IMR-90 (cell line): Measurements from ENCODE around the gene STRADA. TPM values are rescaled to one million over a fixed set of nuclear protein-coding genes. Genes with fewer than 3 reads are reported as not detected.

Source experiments
- ATAC-seq: fragments of 200-7000 bp; cut with Tn5 transposase; 2 replicates; pipeline ENCODE4 v1.9.1; 2020; ENCODE audit warnings: low read depth, mild to moderate bottlenecking, moderate library complexity
- BruUV-seq: library from RNA; stranded (reverse); fragments of 400-500 nt; replicated peaks from 2 replicates; lab custom pipeline; 2021; lab: Mats Ljungman, UMichigan
- CTCF ChIA-PET: fragments of 300-600 bp; formaldehyde crosslinking; extraction: SDS; loops from one replicate; lab custom pipeline; 2021; ENCODE audit warnings: antibody characterized with exemption; lab: Yijun Ruan, JAX
- POLR2A ChIA-PET: fragments of 300-600 bp; sonication (Branson Sonifier 250); formaldehyde crosslinking; loops from one replicate; lab custom pipeline; 2022; ENCODE audit warnings: antibody characterized with exemption; ENCODE audit not compliant: unreplicated experiment; lab: Charles Lee
- DNase-seq: peaks from one replicate; pipeline ENCODE4 v3.0.0; 2013
- H2AFZ ChIP-seq: replicated peaks from 2 replicates; pipeline ENCODE3; 2013; ENCODE audit warnings: low read length, mild to moderate bottlenecking; ENCODE audit not compliant: poor library complexity
- H2AK5ac ChIP-seq: 2 replicates; pipeline ENCODE4 v1.6.1; 2013; ENCODE audit warnings: low read depth, low read length, inconsistent platforms
- H2AK9ac ChIP-seq: replicated peaks from 2 replicates; pipeline ENCODE3; 2013; ENCODE audit warnings: mild to moderate bottlenecking, low read depth, low read length, moderate library complexity; ENCODE audit not compliant: poor library complexity
- H2BK120ac ChIP-seq: 2 replicates; pipeline ENCODE4 v1.6.1; 2013; ENCODE audit warnings: low read depth, low read length, inconsistent platforms
- H2BK15ac ChIP-seq: 3 replicates; pipeline ENCODE4 v1.6.1; 2013; ENCODE audit warnings: low read depth, low read length, inconsistent platforms
- H2BK20ac ChIP-seq: 2 replicates; pipeline ENCODE4 v1.6.1; 2013; ENCODE audit warnings: low read depth, mild to moderate bottlenecking, inconsistent platforms, low read length, moderate library complexity
- H2BK5ac ChIP-seq: 2 replicates; pipeline ENCODE4 v1.6.1; 2013; ENCODE audit warnings: mild to moderate bottlenecking, low read depth, low read length, inconsistent platforms; ENCODE audit not compliant: poor library complexity, severe bottlenecking
- H3K14ac ChIP-seq: replicated peaks from 2 replicates; pipeline ENCODE4 v1.6.1; 2013; ENCODE audit warnings: low read depth, low read length, inconsistent platforms
- H3K18ac ChIP-seq: 2 replicates; pipeline ENCODE4 v1.6.1; 2013; ENCODE audit warnings: low read depth, low read length, control low read depth
- H3K23ac ChIP-seq: 2 replicates; pipeline ENCODE4 v1.6.1; 2013; ENCODE audit warnings: low read depth, low read length, inconsistent platforms
- H3K27ac ChIP-seq: 2 replicates; pipeline ENCODE4 v1.5.1; 2013; ENCODE audit warnings: mild to moderate bottlenecking, control low read depth, low read length; ENCODE audit not compliant: insufficient read depth
- H3K27me3 ChIP-seq: 2 replicates; pipeline ENCODE4 v1.6.1; 2013; ENCODE audit warnings: low read length; ENCODE audit not compliant: control insufficient read depth, insufficient read depth
- H3K36me3 ChIP-seq: 2 replicates; pipeline ENCODE4 v1.6.1; 2013; ENCODE audit warnings: low read length, mixed read lengths; ENCODE audit not compliant: control insufficient read depth, insufficient read depth
- H3K4ac ChIP-seq: 2 replicates; pipeline ENCODE4 v1.6.1; 2013; ENCODE audit warnings: low read depth, low read length, inconsistent platforms
- H3K4me1 ChIP-seq: 2 replicates; pipeline ENCODE4 v1.6.1; 2013; ENCODE audit warnings: low read length, mixed read lengths; ENCODE audit not compliant: control insufficient read depth, insufficient read depth
- H3K4me2 ChIP-seq: 2 replicates; pipeline ENCODE4 v1.6.1; 2013; ENCODE audit warnings: low read depth, mild to moderate bottlenecking, control low read depth, low read length, moderate library complexity
- H3K4me3 ChIP-seq: 2 replicates; pipeline ENCODE4 v1.5.1; 2013; ENCODE audit warnings: low read depth, mild to moderate bottlenecking, control low read depth, low read length, moderate library complexity; ENCODE audit not compliant: insufficient read depth
- H3K56ac ChIP-seq: 2 replicates; pipeline ENCODE4 v1.6.1; 2013; ENCODE audit warnings: low read length, inconsistent platforms; ENCODE audit not compliant: insufficient read depth; ENCODE audit errors: extremely low read depth
- H3K79me1 ChIP-seq, 2 experiments: 2 replicates each; pipeline ENCODE4 v1.6.1; 2013; ENCODE audit warnings: low read length in 2 of 2, inconsistent platforms in 1 of 2, low read depth in 1 of 2
- H3K9ac ChIP-seq: 2 replicates; pipeline ENCODE4 v1.6.1; 2013; ENCODE audit warnings: low read depth, low read length, control low read depth
- H3K9me1 ChIP-seq: 2 replicates; pipeline ENCODE4 v1.6.1; 2013; ENCODE audit warnings: low read length, inconsistent platforms; ENCODE audit not compliant: insufficient read depth
- H3K9me3 ChIP-seq: 2 replicates; pipeline ENCODE4 v1.6.1; 2013; ENCODE audit warnings: low read length; ENCODE audit not compliant: control insufficient read depth, insufficient read depth
- H4K20me1 ChIP-seq: 2 replicates; pipeline ENCODE4 v1.6.1; 2013; ENCODE audit warnings: low read length, inconsistent platforms; ENCODE audit not compliant: insufficient read depth
- H4K5ac ChIP-seq: 2 replicates; pipeline ENCODE4 v1.6.1; 2013; ENCODE audit warnings: mild to moderate bottlenecking, low read depth, low read length, control low read depth
- H4K8ac ChIP-seq, 2 experiments: 2 replicates each; pipeline ENCODE4 v1.6.1; 2013; ENCODE audit warnings: low read depth in 2 of 2, low read length in 2 of 2, control low read depth in 1 of 2, inconsistent platforms in 1 of 2
- H4K91ac ChIP-seq: 2 replicates; pipeline ENCODE4 v1.6.1; 2013; ENCODE audit warnings: low read depth, low read length, inconsistent platforms; ENCODE audit not compliant: insufficient read depth
- BHLHE40 ChIP-seq: fragments of 150-350 bp; IDR thresholded peaks from 2 replicates; pipeline ENCODE4 v1.6.1; 2016; ENCODE audit warnings: mild to moderate bottlenecking, low read depth, low read length
- CEBPB ChIP-seq: IDR thresholded peaks from 2 replicates; pipeline ENCODE4 v1.6.1; 2012; ENCODE audit warnings: low read depth, low read length, improper control_type of control experiment
- CHD1 ChIP-seq: IDR thresholded peaks from 2 replicates; pipeline ENCODE4 v1.6.1; 2012; ENCODE audit warnings: low read depth, low read length, improper control_type of control experiment
- CTCF ChIP-seq: conservative IDR thresholded peaks from 2 replicates; pipeline ENCODE4 v1.5.1; 2012; ENCODE audit warnings: mild to moderate bottlenecking, low read depth, low read length, improper control_type of control experiment
- ELK1 ChIP-seq: fragments of 150-350 bp; IDR thresholded peaks from 2 replicates; pipeline ENCODE4 v1.6.1; 2016; ENCODE audit warnings: low read depth, mild to moderate bottlenecking, low read length, moderate library complexity, borderline replicate concordance
- FOS ChIP-seq: fragments of 150-350 bp; IDR thresholded peaks from 2 replicates; pipeline ENCODE4 v1.6.1; 2016; ENCODE audit warnings: low read depth, low read length
- MAFK ChIP-seq: IDR thresholded peaks from 2 replicates; pipeline ENCODE4 v1.6.1; 2012; ENCODE audit warnings: low read depth, low read length, improper control_type of control experiment
- MAZ ChIP-seq: IDR thresholded peaks from 2 replicates; pipeline ENCODE4 v1.6.1; 2012; ENCODE audit warnings: low read depth, mild to moderate bottlenecking, low read length, improper control_type of control experiment, moderate library complexity, borderline replicate concordance
- MXI1 ChIP-seq: IDR thresholded peaks from 2 replicates; pipeline ENCODE4 v1.6.1; 2012; ENCODE audit warnings: low read depth, mild to moderate bottlenecking, low read length, moderate library complexity, borderline replicate concordance
- NFE2L2 ChIP-seq: fragments of 150-350 bp; IDR thresholded peaks from 2 replicates; pipeline ENCODE4 v1.6.1; 2016; ENCODE audit warnings: low read depth, mild to moderate bottlenecking, low read length
- POLR2A ChIP-seq: IDR thresholded peaks from 2 replicates; pipeline ENCODE4 v1.6.1; 2012; ENCODE audit warnings: mild to moderate bottlenecking, low read depth, low read length
- RAD21 ChIP-seq: IDR thresholded peaks from 2 replicates; pipeline ENCODE4 v1.6.1; 2012; ENCODE audit warnings: low read length, improper control_type of control experiment
- RCOR1 ChIP-seq: IDR thresholded peaks from 2 replicates; pipeline ENCODE4 v1.6.1; 2012; ENCODE audit warnings: mild to moderate bottlenecking, low read length, improper control_type of control experiment; ENCODE audit not compliant: insufficient replicate concordance
- RFX5 ChIP-seq: IDR thresholded peaks from 2 replicates; pipeline ENCODE4 v1.8.0; 2012; ENCODE audit warnings: low read depth, mild to moderate bottlenecking, low read length, moderate library complexity
- SMC3 ChIP-seq: fragments of 150-350 bp; IDR thresholded peaks from 2 replicates; pipeline ENCODE4 v1.6.1; 2016; ENCODE audit warnings: low read depth, mild to moderate bottlenecking, antibody characterized with exemption, low read length, moderate library complexity
- USF2 ChIP-seq: fragments of 150-350 bp; IDR thresholded peaks from 2 replicates; pipeline ENCODE4 v1.6.1; 2017; ENCODE audit warnings: mild to moderate bottlenecking, antibody characterized with exemption, low read length, low read depth
- WGBS, 2 experiments: methylation state at CpG; one replicate each; pipeline versions ENCODE4 v1.1.5 to v1.1.7; 2013; ENCODE audit warnings: missing lambda C conversion rate in 2 of 2; ENCODE audit not compliant: insufficient read length in 1 of 2; ENCODE audit errors: extremely low coverage in 2 of 2; 5-methylcytosine and 5-hydroxymethylcytosine counted together
- dilution Hi-C: fragments of 300-500 bp; cut with HindIII; formaldehyde crosslinking; loops from one replicate; pipeline ENCODE4 v1.14.3; 2018; ENCODE audit warnings: low sequenced_read_pairs; ENCODE audit not compliant: unreplicated experiment
- in situ Hi-C: fragments of 300-500 bp; cut with MboI; formaldehyde crosslinking; loops from 3 replicates; pipeline ENCODE4 v1.14.3; 2019; ENCODE audit warnings: low sequenced_read_pairs, inconsistent platforms, mixed read lengths
- intact Hi-C: fragments of 100-400 bp; cut with micrococcal nuclease; formaldehyde crosslinking; loops from 2 replicates; pipeline ENCODE4 v1.10.0; 2022
- polyA plus RNA-seq, 3 experiments: library from polyadenylated mRNA; depleted of rRNA; stranded (reverse); fragments of >200 nt; gene quantifications; 2 replicates each; pipeline ENCODE4 v1.2.3, GENCODE V29; 2012; ENCODE audit warnings: low replicate concordance in 1 of 3
- total RNA-seq: library from RNA; depleted of rRNA; stranded (reverse); fragments of >200 nt; gene quantifications from 2 replicates; pipeline ENCODE4 v1.2.3, GENCODE V29; 2012

STRADA gene
- total and polyA plus RNA-seq, 2 of the 4 experiments (the other 2 are of a cell fraction): 19.9 to 30.9 TPM

- no peak for ATAC-seq
- ChIA-PET POLR2A (no interaction called here), CTCF (interaction anchor here (1.0 kb wide), 1 partner anchor 8 kb away, joined by 3 read pairs; no protein-coding TSS in a partner anchor)
Observed at GRCh38 chr17:63718988-63719387, 22.6 kb downstream of the STRADA start.

More at GRCh38 chr17:63718988-63719387, 22.6 kb downstream of the STRADA start:
- no peak overlapping the region for H2AK9ac ChIP-seq
- H3K27me3 ChIP-seq: no peaks in the 10 kb centered on the region
- no peak overlapping the region for H3K23ac ChIP-seq
- no peak overlapping the region for H2BK15ac ChIP-seq
- no peak for TF ChIP-seq ELK1
- TF ChIP-seq MXI1: no peak
- TF ChIP-seq CTCF: no peak
- no peak for TF ChIP-seq MAZ
- TF ChIP-seq CEBPB: no peak
- no peak for TF ChIP-seq NFE2L2
- TF ChIP-seq CHD1: no peak
- no peak for TF ChIP-seq RFX5
- TF ChIP-seq MAFK: no peak
- no peak for TF ChIP-seq USF2
- no peak for TF ChIP-seq RCOR1
- no peak for TF ChIP-seq BHLHE40
- no peak for TF ChIP-seq SMC3
- no peak for TF ChIP-seq POLR2A
- no peak for TF ChIP-seq RAD21
- TF ChIP-seq FOS: no peak
- no peak overlapping the region for H3K4me2 ChIP-seq
- dilution Hi-C loops: no loop called here
- no peak overlapping the region for H2BK20ac ChIP-seq
- no peak overlapping the region for H4K91ac ChIP-seq
- H3K27ac ChIP-seq: no peak overlapping the region
- no peak for DNase-seq
- in situ Hi-C loops: no loop called here
- H3K79me1 ChIP-seq: peaks cover 4 to 7% of the 10 kb centered on the region in 2 experiments; a peak in 1 of 4 replicates
- intact Hi-C loops: no loop called here
- H3K36me3 ChIP-seq: no peaks in the 10 kb centered on the region
- H2BK5ac ChIP-seq: no peak overlapping the region
- BruUV-seq: no TSS peak
- no peak overlapping the region for H2BK120ac ChIP-seq
- H4K5ac ChIP-seq: no peak overlapping the region
- H3K9me1 ChIP-seq: peaks cover 11% of the 10 kb centered on the region; the same call in 1 of the 2 replicates
- no peak overlapping the region for H2AFZ ChIP-seq
- H4K20me1 ChIP-seq: no peaks in the 10 kb centered on the region
- H3K9me3 ChIP-seq: no peaks in the 10 kb centered on the region
- no peak overlapping the region for H3K9ac ChIP-seq
- H3K14ac ChIP-seq: no peak overlapping the region
- H4K8ac ChIP-seq: no peak overlapping the region
- peaks cover 2% of the 10 kb centered on the region for H3K4me1 ChIP-seq
- no peak overlapping the region for H3K18ac ChIP-seq
- H3K4me3 ChIP-seq: no peak overlapping the region
- 100% methylated on average over 1 of the region's 5 CpGs; no CpG with 5 or more reads in 1 of the 2 experiments for WGBS, 2 experiments
- no peak overlapping the region for H3K56ac ChIP-seq
- H2AK5ac ChIP-seq: no peak overlapping the region
- H3K4ac ChIP-seq: no peak overlapping the region
